H1 (cell line): ENCODE data around the gene PLA2G4A. TPM values are rescaled to one million over a fixed set of nuclear protein-coding genes. Genes with fewer than 3 reads are reported as not detected.

Experiments used
- CTCF ChIA-PET: fragments of 300-600 bp; sonication (Branson Sonifier 250); formaldehyde crosslinking; loops from one replicate; lab custom pipeline; 2021; ENCODE audit not compliant: partially characterized antibody; lab: Charles Lee
- POLR2A ChIA-PET: fragments of 300-600 bp; sonication (Branson Sonifier 250); formaldehyde crosslinking; loops from one replicate; lab custom pipeline; 2021; ENCODE audit warnings: inconsistent platforms; ENCODE audit not compliant: partially characterized antibody; lab: Charles Lee
- DNase-seq, 2 experiments: peaks; one replicate each; pipeline versions ENCODE4 v3.0.0 to v3.0.0-alpha.2; 2010 to 2022; ENCODE audit warnings: low spot score in 2 of 2, low read depth in 1 of 2, mixed read lengths in 1 of 2
- FAIRE-seq: peaks from 2 replicates; lab custom pipeline; 2011; peaks lifted over from hg19 to GRCh38; lab: Jason Lieb, UNC
- H2AFZ ChIP-seq: 2 replicates; pipeline ENCODE4 v1.8.1; 2012; ENCODE audit warnings: low read length, inconsistent platforms
- H2AK5ac ChIP-seq: 2 replicates; pipeline ENCODE4 v1.6.1; 2013; ENCODE audit warnings: low read depth, low read length
- H2BK120ac ChIP-seq: replicated peaks from 2 replicates; pipeline ENCODE3; 2013; ENCODE audit warnings: low read depth, low read length, inconsistent platforms
- H2BK12ac ChIP-seq: 2 replicates; pipeline ENCODE4 v1.6.1; 2013; ENCODE audit warnings: low read depth, low read length
- H2BK15ac ChIP-seq: 2 replicates; pipeline ENCODE4 v1.6.1; 2013; ENCODE audit warnings: low read length
- H2BK20ac ChIP-seq: 2 replicates; pipeline ENCODE4 v1.6.1; 2013; ENCODE audit warnings: low read length
- H2BK5ac ChIP-seq: 2 replicates; pipeline ENCODE4 v1.6.1; 2013; ENCODE audit warnings: low read depth, low read length
- H3K14ac ChIP-seq: 2 replicates; pipeline ENCODE4 v1.6.1; 2013; ENCODE audit warnings: inconsistent platforms; ENCODE audit not compliant: insufficient read length
- H3K18ac ChIP-seq: 2 replicates; pipeline ENCODE4 v1.6.1; 2013; ENCODE audit warnings: low read length; ENCODE audit errors: extremely low read depth
- H3K23ac ChIP-seq: 2 replicates; pipeline ENCODE4 v1.6.1; 2013; ENCODE audit warnings: inconsistent platforms; ENCODE audit not compliant: insufficient read length
- H3K23me2 ChIP-seq: 2 replicates; pipeline ENCODE4 v1.6.1; 2013; ENCODE audit warnings: low read depth, low read length
- H3K27ac ChIP-seq: 2 replicates; pipeline ENCODE4 v1.6.1; 2011; ENCODE audit warnings: low read depth, low read length, inconsistent platforms
- H3K27me3 ChIP-seq, 4 experiments: replicated peaks in 1 of 4; 1 replicate in 1 of 4; 2 replicates in 3 of 4; pipeline versions ENCODE4 v1.6.1 to v1.8.1; 2011 to 2013; ENCODE audit warnings: low read length in 3 of 4, mild to moderate bottlenecking in 3 of 4, inconsistent platforms in 2 of 4, mixed read lengths in 2 of 4, moderate library complexity in 1 of 4; ENCODE audit not compliant: control insufficient read depth in 3 of 4, insufficient read depth in 3 of 4; ENCODE audit errors: extremely low read depth in 1 of 4
- H3K36me3 ChIP-seq, 4 experiments: 2 replicates each; pipeline versions ENCODE4 v1.6.1 to v1.8.1; 2011 to 2013; ENCODE audit warnings: mild to moderate bottlenecking in 4 of 4, low read length in 3 of 4, moderate library complexity in 2 of 4, control low read depth in 1 of 4, inconsistent platforms in 1 of 4; ENCODE audit not compliant: insufficient read depth in 4 of 4, control insufficient read depth in 2 of 4
- H3K4ac ChIP-seq: replicated peaks from 2 replicates; pipeline ENCODE3; 2013; ENCODE audit warnings: low read length, low read depth, mixed read lengths, inconsistent platforms; ENCODE audit not compliant: insufficient read length
- H3K4me1 ChIP-seq, 4 experiments: replicated peaks in 1 of 4; 1 replicate in 1 of 4; 2 replicates in 3 of 4; pipeline versions ENCODE4 v1.6.1 to v1.8.1; 2011 to 2013; ENCODE audit warnings: low read length in 3 of 4, inconsistent platforms in 2 of 4, mixed read lengths in 1 of 4; ENCODE audit not compliant: insufficient read depth in 4 of 4, control insufficient read depth in 3 of 4
- H3K4me2 ChIP-seq, 2 experiments: 2 replicates each; pipeline versions ENCODE4 v1.6.1 to v1.8.1; 2011 to 2013; ENCODE audit warnings: low read depth in 2 of 2, low read length in 2 of 2, control low read depth in 1 of 2, inconsistent platforms in 1 of 2, mild to moderate bottlenecking in 1 of 2; ENCODE audit not compliant: insufficient read depth in 1 of 2
- H3K4me3 ChIP-seq, 4 experiments: fragments of 200-600, 300-600 bp in 1 of 4; sonication (generic), shearing (Covaris generic), sonication (Bioruptor Twin) in 1 of 4; 2 replicates each; pipeline versions ENCODE4 v1.5.1 to v1.8.1; 2011 to 2016; ENCODE audit warnings: low read length in 4 of 4, low read depth in 3 of 4, control low read depth in 2 of 4, inconsistent platforms in 2 of 4, mild to moderate bottlenecking in 2 of 4, mixed read lengths in 1 of 4, moderate library complexity in 1 of 4; ENCODE audit not compliant: insufficient read depth in 2 of 4; ENCODE audit errors: extremely low read depth in 1 of 4
- H3K56ac ChIP-seq: replicated peaks from 2 replicates; pipeline ENCODE3; 2013; ENCODE audit warnings: low read depth, mild to moderate bottlenecking, mixed read lengths, low read length, inconsistent platforms; ENCODE audit not compliant: insufficient read length
- H3K79me1 ChIP-seq: 2 replicates; pipeline ENCODE4 v1.6.1; 2013; ENCODE audit warnings: low read depth, low read length, control low read depth
- H3K79me2 ChIP-seq, 2 experiments: 2 replicates each; pipeline versions ENCODE4 v1.6.1 to v1.8.1; 2012 to 2013; ENCODE audit warnings: low read length in 2 of 2, mild to moderate bottlenecking in 2 of 2, inconsistent platforms in 1 of 2; ENCODE audit not compliant: insufficient read depth in 2 of 2, control insufficient read depth in 1 of 2
- H3K9ac ChIP-seq, 4 experiments: replicated peaks in 1 of 4; 1 replicate in 1 of 4; 2 replicates in 3 of 4; pipeline versions ENCODE4 v1.6.1 to v1.8.1; 2011 to 2013; ENCODE audit warnings: low read depth in 3 of 4, low read length in 3 of 4, control low read depth in 2 of 4, mild to moderate bottlenecking in 2 of 4, moderate library complexity in 2 of 4, inconsistent platforms in 1 of 4; ENCODE audit errors: extremely low read depth in 1 of 4
- H3K9me3 ChIP-seq, 2 experiments: 2 replicates each; pipeline versions ENCODE4 v1.6.1 to v1.8.1; 2012 to 2013; ENCODE audit warnings: mild to moderate bottlenecking in 2 of 2, moderate library complexity in 2 of 2, control low read depth in 1 of 2, inconsistent platforms in 1 of 2, low read depth in 1 of 2, low read length in 1 of 2, mixed read lengths in 1 of 2; ENCODE audit not compliant: insufficient read depth in 2 of 2
- H4K20me1 ChIP-seq, 2 experiments: replicated peaks in 1 of 2; 2 replicates each; pipeline versions ENCODE3 to v1.8.1; 2011 to 2013; ENCODE audit warnings: inconsistent platforms in 2 of 2, low read length in 2 of 2, mild to moderate bottlenecking in 1 of 2; ENCODE audit not compliant: insufficient read depth in 2 of 2, control insufficient read depth in 1 of 2
- H4K5ac ChIP-seq: 2 replicates; pipeline ENCODE4 v1.6.1; 2013; ENCODE audit warnings: low read length, low read depth, mixed read lengths, inconsistent platforms; ENCODE audit not compliant: insufficient read length
- H4K8ac ChIP-seq: 2 replicates; pipeline ENCODE4 v1.8.0; 2013; ENCODE audit warnings: mild to moderate bottlenecking, moderate library complexity, low read length, inconsistent platforms; ENCODE audit not compliant: insufficient read depth; ENCODE audit errors: extremely low read depth
- H4K91ac ChIP-seq: replicated peaks from 2 replicates; pipeline ENCODE3; 2013; ENCODE audit warnings: low read length, mixed read lengths, inconsistent platforms; ENCODE audit not compliant: insufficient read length
- ASH2L ChIP-seq: fragments of 200-600, 300-600 bp; sonication (generic); IDR thresholded peaks from one replicate; pipeline ENCODE4 v1.7.1; 2017; ENCODE audit warnings: low read length
- CTBP2 ChIP-seq: IDR thresholded peaks from 2 replicates; pipeline ENCODE4 v1.7.0; 2011; ENCODE audit warnings: borderline replicate concordance, mild to moderate bottlenecking, moderate library complexity, mixed read lengths, low read length; ENCODE audit not compliant: insufficient read depth, insufficient read length
- E2F6 ChIP-seq: IDR thresholded peaks from 2 replicates; pipeline ENCODE4 v1.6.1; 2012; ENCODE audit warnings: inconsistent platforms
- EGR1 ChIP-seq: IDR thresholded peaks from 2 replicates; pipeline ENCODE4 v1.6.1; 2011; ENCODE audit warnings: low read depth, low read length, borderline replicate concordance
- EZH2 ChIP-seq: fragments of 200-600 bp; sonication (generic); IDR thresholded peaks from 2 replicates; pipeline ENCODE4 v1.7.1; 2012; ENCODE audit warnings: low read depth, mild to moderate bottlenecking, moderate library complexity, low read length, inconsistent platforms; ENCODE audit not compliant: severe bottlenecking
- GTF2F1 ChIP-seq: IDR thresholded peaks from 2 replicates; pipeline ENCODE4 v1.6.1; 2012; ENCODE audit warnings: low read depth, low read length, improper control_type of control experiment, borderline replicate concordance
- JUND ChIP-seq: IDR thresholded peaks from 2 replicates; pipeline ENCODE4 v1.6.1; 2011; ENCODE audit warnings: mild to moderate bottlenecking, improper control_type of control experiment, low read length
- KDM5A ChIP-seq: fragments of 200-600 bp; IDR thresholded peaks from 2 replicates; pipeline ENCODE4 v1.7.1; 2012; ENCODE audit warnings: mild to moderate bottlenecking, low read length, inconsistent platforms, mixed read lengths
- SUZ12 ChIP-seq: fragments of 200-600 bp; sonication (generic); IDR thresholded peaks from 2 replicates; pipeline ENCODE4 v1.6.1; 2012; ENCODE audit warnings: mild to moderate bottlenecking, inconsistent platforms, low read length, moderate library complexity, mixed read lengths
- TAF1 ChIP-seq: IDR thresholded peaks from 2 replicates; pipeline ENCODE4 v1.6.1; 2011; ENCODE audit warnings: mild to moderate bottlenecking, low read depth, low read length
- TEAD4 ChIP-seq: IDR thresholded peaks from 2 replicates; pipeline ENCODE4 v1.6.1; 2012; ENCODE audit warnings: low read depth, low read length, inconsistent platforms, mixed read lengths
- YY1 ChIP-seq: IDR thresholded peaks from 2 replicates; pipeline ENCODE4 v1.6.1; 2011; ENCODE audit warnings: low read depth, mild to moderate bottlenecking, low read length
- WGBS, 2 experiments: shearing (Covaris generic) in 1 of 2; methylation state at CpG; one replicate each; pipeline versions ENCODE4 v1.1.6 to v1.1.7; 2013 to 2015; ENCODE audit warnings: low lambda C conversion rate in 2 of 2, mixed read lengths in 2 of 2, inconsistent platforms in 1 of 2, low coverage in 1 of 2, missing lambda C conversion rate in 1 of 2; ENCODE audit not compliant: insufficient replicate concordance in 2 of 2, insufficient coverage in 1 of 2, insufficient read length in 1 of 2; ENCODE audit errors: extremely low coverage in 1 of 2, missing lambda C conversion rate in 1 of 2; 5-methylcytosine and 5-hydroxymethylcytosine counted together
- polyA plus RNA-seq, 7 experiments: library from polyadenylated mRNA; depleted of rRNA in 3 of 7; stranded (reverse) in 5 of 7; unstranded in 2 of 7; fragments of >200 nt in 5 of 7; fragments of 200-250 nt in 2 of 7; gene quantifications; 1 replicate in 5 of 7; 2 replicates in 1 of 7; 4 replicates in 1 of 7; pipeline versions ENCODE4 v1.2.1 to v1.2.3, GENCODE V29; 2011 to 2013; ENCODE audit warnings: missing spikeins in 2 of 7, mixed read lengths in 2 of 7
- total RNA-seq: library from RNA; stranded (reverse); fragmentation: NEBNext Ultra II Directional; extraction: Animal tissue kit (Norgen Biotek cat#: 25700); gene quantifications from 2 replicates; pipeline ENCODE4 v1.2.1, GENCODE V29; 2021

The PLA2G4A gene
- total and polyA plus RNA-seq, 2 of the 8 experiments (the other 6 are each of a cell fraction or from before 2014, with no cell fraction given) = 0.63 to 1.4 TPM

DNA sequence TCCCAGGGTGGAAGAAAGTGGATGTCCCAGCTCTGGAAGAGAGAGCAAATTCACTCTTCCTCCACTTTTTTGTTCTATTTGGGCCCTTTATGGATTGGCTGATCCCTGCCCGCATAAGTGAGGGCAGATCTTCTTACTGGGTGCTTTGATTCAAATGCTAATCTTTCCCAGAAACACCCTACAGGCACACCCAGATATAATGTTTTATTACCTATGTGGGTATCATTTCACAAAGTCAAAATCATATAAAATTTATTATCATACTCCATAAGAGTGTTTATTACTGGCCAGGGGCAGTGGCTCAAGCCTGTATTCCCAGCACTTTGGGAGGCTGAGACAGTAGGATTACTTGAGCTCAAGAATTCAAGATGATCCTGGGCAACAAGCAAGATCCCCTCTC lies 16.9 kb upstream of the PLA2G4A start:
- Histone ChIP-seq H2BK120ac (no peak overlapping the region), H3K9ac (no peak overlapping the region), H3K27me3 (no peaks in the 10 kb centered on the region), H3K14ac (no peak overlapping the region), H4K5ac (no peak overlapping the region), H3K79me2 (no peaks in the 10 kb centered on the region), H3K23ac (no peak overlapping the region), H3K36me3 (no peaks in the 10 kb centered on the region), H3K18ac (no peak overlapping the region), H4K20me1 (no peaks in the 10 kb centered on the region), H2BK15ac (no peak overlapping the region), H4K91ac (no peak overlapping the region), H2AFZ (no peak overlapping the region), H3K4me1 (no peaks in the 10 kb centered on the region), H3K4me2 (no peak overlapping the region), H2BK12ac (no peak overlapping the region), H2BK20ac (no peak overlapping the region), H3K4me3 (no peak overlapping the region), H3K27ac (no peak overlapping the region), H3K23me2 (no peaks in the 10 kb centered on the region), H2AK5ac (no peak overlapping the region), H3K4ac (no peak overlapping the region), H3K56ac (no peak overlapping the region), H3K9me3 (no peaks in the 10 kb centered on the region), H3K79me1 (no peaks in the 10 kb centered on the region), H4K8ac (no peak overlapping the region), H2BK5ac (no peak overlapping the region)
- no peak for TF ChIP-seq TAF1
- no peak for TF ChIP-seq ASH2L
- no peak for TF ChIP-seq YY1
- no peak for TF ChIP-seq JUND
- TF ChIP-seq E2F6 = no peak
- TF ChIP-seq TEAD4 = no peak
- TF ChIP-seq GTF2F1 = no peak
- TF ChIP-seq EZH2 = no peak
- no peak for TF ChIP-seq CTBP2
- no peak for TF ChIP-seq EGR1
- no peak for TF ChIP-seq KDM5A
- no peak for TF ChIP-seq SUZ12
- DNase-seq (no peak), FAIRE-seq (no peak)
- ChIA-PET CTCF (interaction anchor here (0.6 kb wide), 1 partner anchor 25 kb away, joined by 5 read pairs; no protein-coding TSS in a partner anchor), POLR2A (no interaction called here)
- WGBS, 2 experiments = 93% methylated on average over 1 of the region's 1 CpG; no CpG with 5 or more reads in 1 of the 2 experiments
